ENCODE data around the gene MOB1A.
"Not testable (repeated sequence)": the region's sequence is repeated elsewhere in the genome, so short reads cannot be mapped to it uniquely, and the experiment has no call there.

The MOB1A gene

GRCh38 chr2:74178211-74179062 lies at the start of gene MOB1A:
Gene MOB1A, minus strand, starts transcription at chr2:74178879. Its CDS starts 205 bp downstream, at chr2:74178674.
- DNase-seq: peak; percentile 95

DNA sequence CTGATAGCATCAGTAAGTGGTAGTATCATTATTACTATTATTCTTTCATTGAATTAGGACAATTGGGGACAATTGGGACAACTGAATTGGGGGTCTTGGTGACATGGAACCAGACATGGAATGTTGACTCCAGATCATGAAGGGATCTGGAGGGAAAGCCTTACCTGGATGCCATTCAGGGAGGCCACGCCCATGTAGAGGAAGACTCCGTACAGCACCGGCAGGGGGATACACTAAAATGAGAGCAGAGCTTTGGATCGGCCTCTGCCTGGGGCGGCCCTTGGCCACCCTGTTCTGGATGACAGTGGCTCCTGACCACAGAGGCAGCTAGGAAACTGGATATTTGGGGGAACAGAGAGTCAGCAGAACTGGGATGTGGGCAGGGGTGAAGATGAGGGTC lies 49.0 kb upstream of the MOB1A start:
- no peak for DNase-seq

DNA sequence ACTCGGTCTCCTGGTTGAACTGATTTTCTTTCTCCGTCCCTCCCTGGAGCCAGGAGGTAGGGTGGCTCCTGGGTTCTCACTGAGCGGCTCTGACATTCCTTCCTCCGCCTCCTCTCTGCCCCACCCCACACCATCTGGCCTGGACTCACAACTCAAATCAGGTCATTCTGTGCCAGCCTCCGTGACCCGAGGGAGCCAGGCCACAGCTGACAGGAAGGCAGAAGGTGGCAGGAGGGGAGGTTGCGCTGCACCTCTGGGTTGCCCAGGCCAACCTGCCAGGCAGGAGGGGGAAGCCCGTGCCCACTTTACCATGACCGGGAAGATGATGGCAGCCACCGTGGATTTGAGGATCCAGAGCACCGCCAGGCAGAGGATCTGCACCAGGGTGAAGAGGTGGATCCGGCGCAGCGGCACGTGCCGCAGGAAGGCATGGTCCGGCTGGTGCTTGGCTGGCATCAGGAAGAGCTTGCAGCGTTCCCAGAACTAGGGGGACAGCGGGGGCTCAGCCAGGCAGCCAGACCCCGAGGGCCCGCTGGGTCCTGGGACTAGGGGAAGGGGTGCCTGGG lies 48.1 kb upstream of the MOB1A start:
- DNase-seq: no peak

GRCh38 chr2:74225698-74226459 lies 47.2 kb upstream of the MOB1A start:
- no peak for DNase-seq

GRCh38 chr2:74223941-74224770 lies 45.5 kb upstream of the MOB1A start:
- DNase-seq: no peak

DNA sequence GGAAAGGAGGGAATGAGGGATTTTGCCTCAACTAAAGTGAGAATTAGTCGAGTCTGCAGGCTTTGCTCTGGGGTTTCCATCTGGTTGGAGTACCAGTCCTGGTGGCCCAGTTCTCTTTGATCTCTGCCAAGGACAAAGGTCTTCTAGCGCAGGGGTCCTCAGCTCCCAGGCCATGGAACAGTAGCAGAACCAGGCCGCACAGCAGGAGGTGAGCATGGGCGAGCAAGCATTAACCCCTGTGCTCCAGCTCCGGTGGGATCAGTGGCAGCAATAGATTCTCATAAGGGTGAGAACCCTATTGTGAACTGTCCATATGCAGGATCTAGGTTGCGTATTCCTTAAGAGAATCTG lies 43.6 kb upstream of the MOB1A start:
- no peak for DNase-seq

GRCh38 chr2:74221604-74222299 lies 43.1 kb upstream of the MOB1A start:
- no peak for DNase-seq

DNA sequence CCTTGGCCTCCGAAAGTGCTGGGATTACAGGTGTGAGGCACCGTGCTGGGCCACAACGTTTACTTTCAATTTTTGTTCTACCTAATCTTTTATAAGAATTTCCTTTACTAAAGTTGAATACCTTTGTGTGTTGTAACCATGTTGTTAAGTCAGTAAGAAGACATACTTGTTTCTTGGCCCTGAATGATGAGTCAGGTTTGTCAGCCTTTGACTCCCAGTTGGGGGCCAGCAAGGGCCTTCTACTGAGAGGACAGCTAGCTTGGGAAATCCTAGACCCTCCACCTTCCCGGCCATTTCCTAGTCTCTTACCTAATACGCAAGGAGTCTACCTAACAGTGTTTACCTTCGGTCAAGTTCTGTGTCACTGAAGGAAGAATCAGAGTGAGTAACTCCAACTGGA lies 42.4 kb upstream of the MOB1A start:
- DNase-seq: no peak

- no peak for DNase-seq
Measured at GRCh38 chr2:74219846-74220486, 41.3 kb upstream of the MOB1A start.

- DNase-seq: no peak
Measured at GRCh38 chr2:74216642-74217041, 38.0 kb upstream of the MOB1A start.

DNA sequence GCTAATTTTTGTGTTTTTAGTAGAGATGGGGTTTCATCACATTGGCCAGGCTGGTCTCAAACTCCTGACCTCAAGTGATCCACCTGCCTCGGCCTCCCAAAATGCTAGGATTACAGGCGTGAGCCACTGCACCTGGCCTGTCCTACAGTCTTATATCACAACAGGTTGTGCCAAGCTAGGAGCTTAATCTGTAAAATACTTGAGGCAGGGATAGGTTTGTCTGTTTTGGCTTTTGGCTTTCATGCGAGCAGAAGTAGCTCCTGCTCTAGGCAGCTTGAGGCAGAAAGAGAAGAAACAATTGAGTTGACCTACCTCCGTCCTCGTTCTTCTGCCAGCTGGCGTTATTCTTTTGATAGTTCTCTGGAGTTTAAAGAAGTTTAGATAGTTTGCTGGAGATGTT lies 37.1 kb upstream of the MOB1A start:
- DNase-seq: not testable (repeated sequence)

DNA sequence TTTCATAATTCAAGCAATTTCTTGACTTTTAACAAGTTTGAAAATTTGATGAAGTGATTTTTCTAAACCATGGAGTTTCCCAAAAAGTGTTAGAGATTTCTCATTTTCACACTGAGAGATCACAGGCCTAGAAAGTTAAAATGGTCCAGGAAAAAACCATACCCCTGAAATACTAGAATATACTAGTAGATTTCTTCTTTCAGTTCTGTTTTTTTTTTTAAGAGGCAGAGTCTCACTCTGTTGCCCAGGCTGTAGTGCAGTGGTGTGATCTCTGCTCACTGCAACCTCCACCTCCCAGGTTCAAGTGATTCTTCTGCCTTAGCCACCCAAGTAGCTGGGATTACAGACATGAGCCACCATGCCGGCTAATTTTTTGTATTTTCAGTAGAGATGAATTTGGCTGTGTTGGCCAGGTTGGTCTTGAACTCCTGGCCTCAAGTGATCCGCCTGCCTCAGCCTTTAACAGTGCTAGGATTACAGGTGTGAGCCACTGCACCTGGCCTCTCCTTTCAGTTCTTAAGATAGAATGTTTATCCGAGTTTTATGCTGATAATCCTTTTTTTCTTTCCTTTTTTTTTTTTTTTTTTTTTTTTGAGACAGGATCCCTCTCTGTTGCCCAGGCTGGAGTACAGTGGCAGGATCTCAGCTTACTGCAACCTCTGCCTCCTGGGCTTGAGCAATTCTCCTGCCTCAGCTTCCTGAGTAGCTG lies 34.2 kb upstream of the MOB1A start:
- DNase-seq: no peak

GRCh38 chr2:74206180-74206688 lies 27.6 kb upstream of the MOB1A start:
- no peak for DNase-seq

DNA sequence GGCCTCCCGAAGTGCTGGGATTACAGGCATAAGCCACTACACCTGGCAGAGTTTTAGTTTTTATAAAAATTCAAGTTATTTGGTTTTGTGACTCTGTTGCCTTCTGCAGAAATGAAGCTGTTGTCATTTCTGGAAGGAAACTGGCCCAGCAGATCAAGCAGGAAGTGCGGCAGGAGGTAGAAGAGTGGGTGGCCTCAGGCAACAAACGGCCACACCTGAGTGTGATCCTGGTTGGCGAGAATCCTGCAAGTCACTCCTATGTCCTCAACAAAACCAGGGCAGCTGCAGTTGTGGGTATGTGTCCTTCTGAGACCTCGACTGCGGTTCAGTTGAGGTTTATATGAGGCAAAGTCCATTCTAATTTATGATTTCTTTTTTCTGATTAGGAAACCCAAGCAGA lies 26.9 kb upstream of the MOB1A start:
- DNase-seq: no peak

GRCh38 chr2:74205113-74205512 lies 26.4 kb upstream of the MOB1A start:
- no peak for DNase-seq

DNA sequence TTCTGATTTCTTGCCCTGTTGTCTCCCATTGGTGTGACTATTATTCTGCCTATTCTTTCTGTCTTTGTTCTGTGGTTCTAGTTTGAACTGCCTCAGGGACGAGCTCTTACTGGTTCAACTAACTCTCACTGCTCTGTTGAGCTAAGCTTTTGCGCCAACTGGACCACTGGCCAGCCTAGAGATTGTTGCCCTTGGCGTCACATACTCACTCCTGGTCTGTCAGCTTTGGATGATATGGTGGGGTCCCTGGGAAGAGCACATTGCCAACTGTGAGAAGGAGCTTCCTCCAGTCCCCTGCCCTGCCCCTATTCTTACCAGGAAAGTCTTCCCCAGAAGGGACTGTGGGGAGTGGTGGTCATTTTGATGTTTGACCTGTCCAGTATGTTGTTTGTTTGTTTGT lies 25.8 kb upstream of the MOB1A start:
- DNase-seq: no peak

GRCh38 chr2:74201596-74201995 lies 22.9 kb upstream of the MOB1A start:
- no peak for DNase-seq

- no peak for DNase-seq
Measured at GRCh38 chr2:74201196-74201595, 22.5 kb upstream of the MOB1A start.

DNA sequence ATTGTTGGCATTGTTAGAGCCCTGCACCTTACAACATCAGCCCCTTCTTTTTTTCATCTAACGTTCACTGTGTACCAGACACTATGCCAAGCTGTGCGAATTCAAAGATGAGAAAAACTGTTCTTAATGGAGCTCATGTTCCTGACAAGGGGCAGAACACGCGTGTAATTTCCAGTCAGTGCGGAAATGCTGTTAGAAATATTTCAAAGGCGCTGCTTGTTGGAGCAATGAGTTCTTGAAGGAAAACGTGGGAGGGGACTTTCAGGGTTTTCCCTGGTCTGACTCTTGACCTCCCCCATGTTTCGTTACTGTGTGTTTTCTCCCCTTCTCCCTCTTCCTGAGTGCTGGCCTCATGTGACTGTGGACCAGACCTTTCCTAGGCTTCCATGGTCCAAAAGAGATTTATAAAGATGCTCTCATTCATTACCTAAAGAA lies 21.2 kb upstream of the MOB1A start:
- DNase-seq: no peak

DNA sequence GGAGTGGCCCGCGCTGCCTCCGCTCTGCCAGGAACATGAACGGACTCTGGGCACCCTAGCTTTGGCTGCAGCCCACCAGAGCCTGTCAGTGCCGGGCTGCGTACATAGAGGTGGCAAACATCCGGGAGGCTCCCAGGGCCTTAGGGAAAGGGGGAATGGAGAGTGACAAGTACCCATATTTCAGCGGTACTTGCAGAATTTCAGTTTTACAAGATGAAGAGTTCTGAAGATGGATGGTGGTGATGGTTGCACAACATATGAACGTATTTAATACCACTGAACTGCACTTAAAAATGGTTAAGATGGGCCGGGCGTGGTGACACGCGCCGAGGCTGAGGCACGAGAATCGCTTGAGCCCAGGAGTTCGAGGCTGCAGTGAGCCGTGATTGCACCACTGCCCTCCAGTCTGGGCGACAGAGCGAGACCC lies 20.6 kb upstream of the MOB1A start:
- DNase-seq: no peak

Measured in NCI-H1048 (cell line).